Islet of Langerhans (tissue), 1 donor: ENCODE results near the gene PAPLN.
A peak's percentile ranks its signal among the peaks of the same experiment; 100 is the strongest.
"Not testable (repeated sequence)": the region's sequence is repeated elsewhere in the genome, so short reads cannot be mapped to it uniquely, and the experiment has no call there.

ENCODE experiments used
- FAIRE-seq: peaks from one replicate; lab custom pipeline; 2011; peaks lifted over from hg19 to GRCh38; lab: Jason Lieb, UNC

PAPLN gene

GRCh38 chr14:73289729-73290128 lies 52.4 kb downstream of the PAPLN start:
- no peak for FAIRE-seq

- FAIRE-seq, result no peak
These were observed 53.0 kb downstream of the PAPLN start for GRCh38 chr14:73290279-73290678.

GRCh38 chr14:73293782-73294781 lies 56.8 kb downstream of the PAPLN start:
- FAIRE-seq, result no peak

- FAIRE-seq, result peak; percentile 96
These were observed 58.0 kb downstream of the PAPLN start for GRCh38 chr14:73295198-73295796.

- no peak for FAIRE-seq
These were observed 68.2 kb downstream of the PAPLN start for GRCh38 chr14:73305499-73305898.

GRCh38 chr14:73307261-73307660 lies 70.0 kb downstream of the PAPLN start:
- FAIRE-seq, result no peak

- FAIRE-seq, result not testable (repeated sequence)
These were observed 71.9 kb downstream of the PAPLN start for GRCh38 chr14:73309207-73309606.

GRCh38 chr14:73311708-73312030 lies 74.4 kb downstream of the PAPLN start:
- FAIRE-seq, result no peak

- no peak for FAIRE-seq
These were observed 75.4 kb downstream of the PAPLN start for GRCh38 chr14:73312687-73313086.

GRCh38 chr14:73313151-73313550 lies 75.8 kb downstream of the PAPLN start:
- no peak for FAIRE-seq

- FAIRE-seq, result no peak
These were observed 86.6 kb downstream of the PAPLN start for GRCh38 chr14:73323896-73324399.
